GM21528 (cell line): Measurements from ENCODE around the gene UBE2K.
"Not testable (repeated sequence)": the region's sequence is repeated elsewhere in the genome, so short reads cannot be mapped to it uniquely, and the experiment has no call there.

Source experiments
- ATAC-seq: cut with Tn5 transposase; IDR thresholded peaks from one replicate; pipeline ENCODE4 v1.9.1; 2021; ENCODE audit warnings: mild to moderate bottlenecking, moderate library complexity; ENCODE audit not compliant: unreplicated experiment, low FRiP score

Gene UBE2K

DNA sequence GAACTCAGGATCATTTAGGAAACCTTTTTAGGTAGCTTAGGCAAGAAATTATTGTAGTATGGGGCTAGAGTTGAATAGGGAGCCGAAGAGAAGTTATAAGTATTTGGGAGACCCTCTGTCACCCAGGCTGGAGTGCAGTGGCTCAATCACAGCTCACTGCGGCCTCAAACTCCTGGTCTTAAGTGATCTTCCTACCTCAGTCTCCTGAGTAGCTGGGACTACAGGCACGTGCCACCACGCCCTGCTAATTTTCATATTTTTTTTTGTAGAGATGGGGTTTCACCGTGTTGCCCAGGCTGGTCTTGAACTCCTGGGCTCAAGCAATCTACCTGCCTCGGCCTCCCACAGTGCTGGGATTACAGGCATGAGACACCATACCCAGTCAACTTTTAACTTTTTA, 23.3 kb downstream of the UBE2K start:
- ATAC-seq, result not testable (repeated sequence)

DNA sequence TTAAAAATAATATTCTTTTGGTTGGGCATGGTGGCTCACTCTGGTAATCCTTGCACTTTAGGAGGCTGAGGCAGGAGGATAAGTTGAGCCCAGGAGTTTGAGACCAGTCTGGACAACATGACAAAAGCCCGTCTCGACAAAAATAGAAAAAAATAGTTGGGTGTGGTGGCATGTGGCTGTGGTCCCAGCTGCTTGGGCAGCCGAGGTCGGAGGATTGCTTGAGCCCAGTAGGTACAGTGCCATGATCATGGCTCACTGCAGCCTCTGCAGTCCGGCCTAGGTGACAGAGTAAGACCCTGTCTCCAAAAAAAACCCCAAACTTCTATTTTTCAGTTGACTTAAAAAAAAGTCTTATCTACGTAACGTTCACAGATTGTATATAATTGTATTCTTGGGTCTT, 23.9 kb downstream of the UBE2K start:
- ATAC-seq, result no peak

DNA sequence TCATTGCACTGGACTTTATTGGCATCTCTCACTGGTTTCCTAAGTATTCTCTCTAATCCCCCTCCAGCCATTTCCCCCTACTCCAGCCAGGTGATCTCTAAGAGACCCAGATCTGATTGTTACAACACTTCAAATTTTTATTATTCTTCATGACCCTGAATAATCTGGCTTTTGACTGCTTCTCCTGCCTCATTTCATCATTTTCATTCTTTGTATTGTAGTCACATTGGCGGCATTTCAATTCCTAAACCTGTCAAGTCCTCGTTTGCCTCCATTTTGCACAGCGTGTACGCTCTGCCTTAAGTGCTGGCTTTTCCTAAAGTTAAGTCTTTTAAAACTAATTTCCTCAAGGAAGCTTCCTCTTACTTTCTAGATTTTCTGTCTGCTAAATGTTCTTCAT, 31.6 kb downstream of the UBE2K start:
- no peak for ATAC-seq

DNA sequence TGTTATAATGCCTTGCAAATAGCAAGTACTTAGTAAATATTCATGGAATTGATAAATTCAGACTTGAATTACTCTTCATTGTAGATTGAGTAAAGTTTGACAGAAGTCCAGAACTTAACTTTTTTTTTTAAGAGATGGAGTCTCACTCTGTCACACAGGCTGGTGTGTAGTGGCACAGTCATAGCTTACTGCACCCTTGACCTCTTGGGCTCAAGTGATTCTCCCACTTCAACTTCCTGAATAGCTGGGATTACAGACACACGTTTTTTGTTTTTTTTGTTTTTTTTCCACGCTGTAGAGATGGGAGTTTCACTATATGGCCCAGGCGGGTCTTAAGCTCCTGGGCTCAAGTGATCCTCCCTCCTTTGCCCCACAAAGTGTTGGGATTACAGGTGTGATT, 32.1 kb downstream of the UBE2K start:
- ATAC-seq, result no peak

DNA sequence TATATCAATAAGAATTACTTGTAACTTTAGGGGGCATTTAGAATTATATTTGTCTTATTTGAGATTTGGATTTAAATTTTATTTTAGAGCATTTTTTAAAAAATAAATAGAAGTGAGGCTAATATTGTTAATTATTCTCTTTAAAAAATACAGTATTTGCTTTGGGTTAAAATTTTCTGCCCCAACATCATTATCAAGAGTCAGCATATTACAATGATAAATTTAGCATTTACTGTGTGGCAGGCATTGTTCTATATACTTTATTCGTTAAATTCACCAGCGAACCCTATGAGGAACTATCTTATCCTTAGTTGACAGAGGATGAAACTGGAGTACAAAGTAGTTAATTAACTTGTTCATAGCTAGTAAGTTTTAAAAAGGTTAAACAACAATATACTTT, 34.0 kb downstream of the UBE2K start:
- ATAC-seq, result no peak

DNA sequence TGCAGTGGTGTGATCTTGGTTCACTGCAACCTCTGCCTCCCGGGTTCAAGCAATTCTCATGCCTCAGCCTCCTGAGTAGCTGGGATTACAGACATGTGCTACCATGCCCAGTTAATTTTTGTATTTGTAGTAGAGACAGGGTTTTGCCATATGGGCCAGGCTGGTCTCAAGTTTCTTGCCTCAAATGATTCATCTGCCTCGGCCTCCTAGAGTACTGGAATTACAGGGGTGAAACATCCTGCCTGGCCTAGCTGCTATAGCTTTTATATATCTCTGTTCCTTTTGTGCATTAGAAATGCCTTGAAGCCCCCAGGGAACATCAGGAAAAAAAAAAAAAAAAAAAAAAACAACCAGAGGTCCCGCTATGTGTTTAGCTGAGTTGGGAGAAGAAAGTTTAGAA, 34.8 kb downstream of the UBE2K start:
- ATAC-seq, result no peak

DNA sequence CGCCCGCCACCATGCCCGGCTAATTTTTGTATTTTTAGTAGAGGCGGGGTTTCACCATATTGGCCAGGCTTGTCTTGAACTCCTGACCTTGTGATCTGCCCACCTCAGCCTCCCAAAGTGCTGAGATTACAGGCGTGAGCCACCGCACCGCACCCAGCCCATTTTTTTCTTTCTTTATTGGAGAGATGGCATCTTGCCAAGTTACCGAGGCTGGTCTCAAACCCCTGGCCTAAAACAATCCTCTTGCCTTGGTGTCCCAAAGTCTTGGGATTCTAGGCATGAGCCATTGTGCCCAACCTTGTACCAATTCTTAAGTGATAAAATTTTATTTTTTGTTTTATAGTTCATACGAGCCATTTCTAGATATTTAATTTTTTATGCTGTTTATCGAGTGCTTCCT, 41.7 kb downstream of the UBE2K start:
- ATAC-seq, result not testable (repeated sequence)

DNA sequence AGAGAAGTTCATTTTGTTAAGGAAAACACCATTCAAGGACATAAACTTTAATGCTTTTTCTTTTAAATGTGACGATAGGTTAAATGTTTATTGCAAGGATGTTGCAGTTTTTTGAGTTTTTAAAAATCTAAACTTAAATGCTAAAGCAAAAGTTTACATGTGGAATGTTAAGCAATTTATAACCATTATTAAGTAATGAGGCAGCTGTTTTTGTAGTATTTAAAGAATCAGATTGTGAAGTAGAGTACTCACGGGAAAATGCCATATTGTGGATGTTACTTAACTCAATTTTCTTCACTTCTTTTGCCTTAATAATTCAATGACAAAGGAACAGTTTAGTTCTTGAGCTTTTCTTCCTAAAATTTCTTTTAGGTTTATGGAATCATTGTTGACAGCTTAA, 43.5 kb downstream of the UBE2K start:
- no peak for ATAC-seq

DNA sequence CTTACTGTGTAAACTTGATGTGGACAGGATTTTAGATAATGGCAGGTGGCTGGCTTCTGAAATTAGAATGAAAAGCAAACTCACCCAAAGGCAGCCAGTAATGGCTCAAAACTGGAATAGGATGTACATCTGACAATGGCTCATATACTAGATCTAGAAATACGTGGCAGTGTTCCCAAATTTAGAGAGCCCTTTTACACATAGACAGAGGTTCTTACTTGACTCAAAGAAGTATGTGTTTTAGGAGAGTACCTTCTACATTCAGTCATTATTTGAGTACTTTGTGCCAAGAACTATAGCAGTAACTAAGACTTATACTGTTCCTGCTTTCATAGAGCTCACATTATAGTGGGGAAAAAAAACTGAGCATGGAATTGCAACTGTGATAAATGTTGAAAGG, 48.0 kb downstream of the UBE2K start:
- no peak for ATAC-seq

DNA sequence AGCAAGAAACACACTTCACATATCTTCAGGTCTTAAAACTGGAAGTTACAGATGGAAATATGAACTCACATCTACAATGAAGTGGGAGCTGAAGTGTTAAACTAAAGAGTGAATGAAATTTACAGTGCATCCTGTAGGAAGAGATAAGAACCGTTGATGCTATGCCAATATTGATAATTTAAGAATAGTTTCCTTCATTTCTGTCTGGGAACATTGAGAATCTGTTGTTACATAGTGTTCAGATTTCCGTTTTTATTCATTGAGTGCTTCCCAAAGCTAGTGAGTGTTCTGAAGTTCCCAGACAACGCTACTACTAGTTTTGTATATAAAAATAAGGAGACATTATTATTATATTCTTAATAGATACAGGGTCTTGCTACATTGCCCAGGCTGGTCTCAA, 52.3 kb downstream of the UBE2K start:
- ATAC-seq, result no peak

DNA sequence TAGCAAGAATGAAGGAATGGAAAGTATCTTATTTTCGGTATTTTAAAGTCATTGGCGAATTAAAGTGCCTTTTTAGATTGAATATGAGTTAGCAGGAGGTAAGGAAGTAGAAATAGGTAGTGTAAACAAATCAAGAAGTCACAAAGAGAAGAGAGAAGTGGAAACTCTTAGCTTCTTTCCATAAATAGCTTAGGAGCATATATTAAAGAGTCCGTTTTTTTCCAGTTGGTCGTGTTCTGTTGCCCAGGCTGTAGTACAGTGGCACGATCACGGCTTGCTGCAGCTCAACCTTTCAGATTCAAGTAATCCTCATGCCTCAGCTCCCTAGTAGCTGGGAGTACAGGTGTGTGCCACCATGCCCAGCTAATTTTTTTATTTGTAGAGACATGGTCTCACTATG, 56.4 kb downstream of the UBE2K start:
- ATAC-seq, result no peak

DNA sequence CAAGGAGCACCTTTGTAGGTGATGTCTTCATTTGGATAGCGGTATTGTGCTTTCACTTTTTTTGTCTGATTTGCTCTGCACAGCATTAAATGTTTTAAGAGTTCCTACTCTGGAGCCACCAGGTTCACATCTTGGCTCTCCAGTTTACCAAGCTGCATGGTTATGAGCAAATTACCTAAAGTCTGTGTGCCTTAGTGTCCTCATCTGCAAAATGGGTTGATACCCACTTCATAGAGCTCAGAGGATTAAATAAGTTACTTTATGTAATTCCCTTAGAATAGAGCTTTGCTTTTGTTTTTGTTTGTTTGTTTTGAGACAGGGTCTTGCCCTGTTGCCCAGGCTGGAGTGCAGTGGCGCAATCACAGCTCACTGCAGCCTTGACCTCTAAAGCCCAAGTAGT, 58.2 kb downstream of the UBE2K start:
- ATAC-seq, result no peak

DNA sequence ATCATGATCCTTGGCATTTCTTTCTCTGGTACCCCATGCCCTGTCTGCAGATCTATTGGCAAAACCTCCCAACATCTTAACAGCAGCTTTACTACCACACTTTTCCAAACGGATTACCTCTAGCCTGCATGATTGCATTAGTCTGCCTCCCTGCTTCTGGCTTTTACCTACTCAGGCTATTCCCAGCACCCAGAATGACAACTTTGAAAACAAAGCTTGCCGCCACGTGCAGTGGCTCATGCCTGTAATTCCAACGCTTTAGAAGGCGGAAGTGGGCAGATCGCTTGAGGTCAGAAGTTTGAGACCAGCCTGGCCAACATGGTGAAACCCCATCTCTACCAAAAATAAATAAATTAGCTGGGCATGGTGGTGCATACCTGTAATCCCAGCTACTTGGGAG, 60.2 kb downstream of the UBE2K start:
- no peak for ATAC-seq

DNA sequence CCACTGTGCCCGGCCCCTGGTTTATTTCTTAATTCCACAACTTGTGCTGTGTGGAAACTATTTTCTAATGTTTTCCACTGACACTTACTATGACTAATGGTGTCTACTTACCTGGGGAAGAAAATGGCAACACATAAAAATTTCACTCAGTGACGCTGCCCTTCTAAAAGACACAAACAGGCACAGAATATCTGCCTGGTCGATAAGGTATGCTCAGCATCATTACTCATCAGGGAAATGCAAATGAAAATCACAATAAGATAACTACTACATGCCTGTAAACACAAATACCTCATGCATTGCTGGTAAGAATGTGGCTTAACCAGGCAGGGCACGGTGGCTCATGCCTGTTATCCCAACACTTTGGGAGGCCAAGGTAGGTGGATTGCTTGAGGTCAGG, 61.6 kb downstream of the UBE2K start:
- ATAC-seq, result no peak

DNA sequence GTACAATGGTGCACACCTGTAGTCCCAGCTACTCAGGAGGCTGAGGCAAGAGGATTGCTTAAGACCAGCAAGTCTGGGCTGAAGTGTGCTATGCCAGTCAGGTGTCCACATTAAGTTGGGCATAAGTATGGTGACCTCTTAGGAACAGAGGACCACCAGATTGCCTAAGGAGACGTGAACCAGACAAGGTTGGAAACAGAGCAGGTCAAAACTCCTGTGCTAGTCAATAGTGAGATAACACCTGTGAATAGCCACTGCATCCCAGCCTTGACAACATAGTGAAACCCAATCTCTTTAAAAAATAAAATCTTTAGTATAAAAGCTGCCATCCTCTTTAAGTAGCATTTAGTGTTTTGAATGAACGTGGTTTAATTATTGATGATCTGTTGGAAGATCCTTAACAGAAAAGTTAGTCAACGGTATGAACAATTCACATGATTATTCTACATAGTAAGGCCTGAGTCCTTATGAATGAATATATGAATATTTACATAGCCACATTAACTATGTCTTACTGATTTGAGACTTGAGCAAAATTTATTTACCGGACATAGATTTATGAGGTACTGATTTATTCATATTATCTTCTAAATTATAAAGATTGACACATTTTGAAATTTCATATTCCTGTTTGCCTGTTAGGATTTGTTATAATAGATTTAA, 63.2 kb downstream of the UBE2K start:
- no peak for ATAC-seq

DNA sequence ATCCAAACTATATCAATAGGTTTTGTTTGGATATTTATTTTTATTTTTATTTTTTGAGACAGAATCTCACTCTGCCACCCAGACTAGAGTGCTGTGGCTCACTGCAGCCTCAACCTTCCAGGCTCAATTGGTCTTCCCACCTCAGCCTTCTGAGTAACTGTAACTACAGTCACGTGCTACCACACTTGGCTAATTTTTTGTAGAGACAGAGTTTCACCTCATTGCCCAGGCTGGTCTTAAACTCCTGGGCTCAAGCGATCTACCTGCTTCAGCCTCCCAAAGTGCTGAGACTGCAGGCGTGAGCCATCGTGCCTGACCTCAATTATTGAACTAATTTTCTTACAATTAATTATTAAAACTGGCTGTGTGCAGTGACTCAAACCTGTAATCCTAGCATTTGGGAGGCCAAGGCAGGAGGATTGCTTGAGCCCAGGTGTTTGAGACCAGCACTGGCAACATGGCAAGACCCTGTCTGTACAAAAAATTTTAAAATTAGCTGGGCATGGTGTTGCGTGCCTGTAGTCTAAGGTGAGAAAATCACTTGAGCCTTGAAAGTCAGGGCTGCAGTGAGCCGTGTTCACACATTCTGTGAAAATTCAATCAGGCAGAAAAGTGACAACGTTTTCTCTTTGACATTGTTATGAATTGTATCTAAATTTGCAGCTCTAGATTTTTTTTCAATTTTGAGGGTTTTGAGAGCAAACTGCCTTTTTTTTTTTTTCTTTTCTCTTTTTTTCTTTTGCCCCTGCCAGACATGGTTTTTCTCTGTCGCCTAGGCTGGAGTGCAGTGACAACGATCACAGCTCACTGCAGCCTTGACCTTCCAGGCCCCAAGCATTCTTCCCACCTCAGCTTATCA, 66.0 kb downstream of the UBE2K start:
- ATAC-seq, result peak; percentile 64

DNA sequence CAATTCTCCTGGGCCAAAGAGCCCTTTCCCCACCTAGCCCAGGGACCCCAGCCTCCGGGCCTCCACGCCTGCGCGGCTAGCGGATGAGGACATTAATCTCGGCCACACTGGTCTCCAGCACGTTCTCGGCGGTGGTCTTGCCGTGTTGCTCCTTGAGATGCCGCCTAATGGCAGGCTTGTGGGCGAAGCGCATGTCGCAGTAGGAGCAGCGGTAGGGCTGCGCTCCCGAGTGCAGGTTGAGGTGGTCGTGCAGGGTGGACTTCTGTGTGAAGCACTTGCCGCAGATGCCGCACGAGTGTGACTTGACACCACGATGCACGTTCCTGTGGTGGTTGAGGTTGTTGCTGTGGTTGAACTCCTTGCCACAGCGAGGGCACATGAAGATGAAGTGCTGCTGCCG, 72.1 kb downstream of the UBE2K start:
- ATAC-seq, result no peak

DNA sequence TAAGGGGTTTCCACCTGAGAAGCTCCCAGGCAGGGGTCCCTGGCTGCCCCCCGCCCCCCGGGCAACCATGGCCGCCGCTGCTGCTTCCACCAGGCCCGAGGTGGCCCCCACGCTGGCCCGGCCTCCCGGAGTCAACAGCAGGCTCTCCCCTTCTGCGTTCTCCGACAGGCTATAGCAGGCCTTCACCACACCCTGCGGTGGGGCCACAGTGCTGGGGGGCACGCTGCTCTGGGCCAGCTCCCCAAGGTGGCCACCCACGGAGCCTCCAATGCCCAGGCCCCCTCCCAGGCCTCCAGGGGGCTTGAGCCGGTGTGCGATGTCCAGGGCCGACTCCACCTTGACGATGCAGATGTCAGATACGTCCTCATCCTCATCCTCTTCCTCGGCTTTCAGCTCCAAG, 72.5 kb downstream of the UBE2K start:
- no peak for ATAC-seq

DNA sequence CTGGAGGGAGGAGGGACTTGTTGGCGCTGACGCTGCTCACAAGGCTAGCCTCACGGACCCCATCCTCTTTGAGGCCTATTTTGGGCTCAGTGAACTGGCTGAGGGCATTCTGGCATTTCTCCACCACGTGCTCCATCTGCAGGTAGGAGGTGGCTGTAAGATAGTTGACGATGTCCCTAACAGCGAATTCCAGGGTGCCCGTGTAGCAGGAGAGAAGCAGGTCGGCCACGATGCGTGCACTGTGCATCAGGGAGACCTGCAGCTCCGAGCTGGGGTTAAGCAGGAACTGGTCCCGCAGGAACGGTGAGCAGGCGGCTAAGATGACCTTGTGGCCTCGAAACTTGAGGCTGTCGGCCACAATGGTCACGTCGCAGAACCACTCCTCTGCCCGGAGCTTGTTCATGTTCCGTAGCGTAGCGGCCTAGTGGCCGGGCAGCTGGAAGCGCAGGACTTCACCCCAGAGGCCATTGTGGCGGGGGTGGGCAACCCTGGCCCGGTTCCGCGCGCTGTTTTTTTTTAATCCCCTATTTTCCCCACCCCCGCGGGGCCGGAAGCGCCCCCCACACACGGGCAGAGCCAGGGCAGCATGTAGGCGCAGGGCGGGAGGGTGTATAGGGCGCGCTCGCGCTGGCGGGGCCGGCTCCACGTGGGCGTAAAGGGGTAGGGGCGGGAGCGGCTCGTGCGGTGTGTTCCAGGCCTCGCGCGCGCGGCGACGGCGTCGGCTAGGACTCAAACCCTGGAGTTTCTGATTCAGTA, 73.2 kb downstream of the UBE2K start:
- no peak for ATAC-seq

DNA sequence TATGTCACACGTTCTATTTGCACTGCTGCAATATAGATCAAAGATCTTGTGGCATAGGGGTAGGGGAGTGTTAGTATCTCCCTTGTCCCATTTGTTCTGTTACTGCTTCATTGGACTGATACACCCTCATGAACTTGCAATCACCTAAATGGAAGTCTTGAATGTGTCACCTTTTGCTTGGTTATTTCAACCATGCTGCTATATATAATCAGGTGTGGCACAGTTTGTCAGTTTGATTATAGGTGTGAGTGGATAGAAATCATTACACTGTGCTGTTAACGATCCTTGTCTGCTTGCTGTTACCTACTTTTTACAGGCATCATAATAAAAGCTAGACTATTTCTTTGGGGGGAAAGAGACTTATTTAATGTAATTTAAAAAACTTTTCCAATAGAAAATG, 84.1 kb downstream of the UBE2K start:
- not testable (repeated sequence) for ATAC-seq

DNA sequence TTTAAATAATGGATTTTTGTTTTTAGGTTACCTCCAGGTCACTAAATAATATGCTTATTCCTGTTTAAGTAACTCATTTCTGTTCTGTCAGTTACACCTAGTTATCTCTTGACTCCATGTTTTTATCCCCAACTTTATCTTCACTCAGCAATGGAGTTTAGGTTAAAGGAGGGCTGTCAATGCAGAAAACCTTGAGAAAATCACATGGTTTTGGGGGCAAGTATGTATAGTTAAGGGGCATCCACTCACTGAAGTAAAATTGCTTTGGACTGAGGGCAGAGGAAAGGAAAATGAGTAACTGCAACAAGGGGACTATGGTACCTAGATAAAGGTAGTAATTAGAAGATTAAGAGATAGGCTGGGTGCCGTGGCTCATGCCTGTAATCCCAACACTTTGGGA, 87.1 kb downstream of the UBE2K start:
- no peak for ATAC-seq
